Upper lobe of left lung (tissue), 4 donors: ENCODE results near the gene DDR1.

Experiments used
- CTCF ChIP-seq, 6 experiments: fragments of 450-650 bp in 4 of 6; fragments of 200-600 bp in 2 of 6; sonication (generic) in 2 of 6; IDR thresholded peaks; one replicate each; pipeline ENCODE4 v1.5.1; 2016 to 2019; ENCODE audit warnings: antibody characterized with exemption in 6 of 6
- POLR2A ChIP-seq, 4 donors: fragments of 450-650 bp; IDR thresholded peaks; one replicate each; pipeline ENCODE4 v1.5.1; 2016 to 2017; ENCODE audit warnings: antibody characterized with exemption in 4 of 4, mild to moderate bottlenecking in 2 of 4
- POLR2AphosphoS5 ChIP-seq, 2 donors: sonication (generic); formaldehyde crosslinking; IDR thresholded peaks; one replicate each; pipeline ENCODE4 v1.5.1; 2017; ENCODE audit warnings: antibody characterized with exemption in 2 of 2

- TF ChIP-seq POLR2A (IDR thresholded peaks at IDR 0.05) (no peak), POLR2AphosphoS5 (IDR thresholded peaks at IDR 0.05) (no peak), CTCF (IDR thresholded peaks at IDR 0.05) (no peak)
Observed at GRCh38 chr6:30917487-30917886, 33.2 kb downstream of the DDR1 start.
